Breast epithelium (tissue), 4 donors: ENCODE results near the gene EIPR1. TPM values are rescaled to one million over a fixed set of nuclear protein-coding genes. Genes with fewer than 3 reads are reported as not detected.

ENCODE experiments used
- DNase-seq, 2 donors: peaks; one replicate each; pipeline ENCODE4 v3.0.0-alpha.2; 2019; ENCODE audit warnings: low spot score in 2 of 2
- H3K27ac ChIP-seq, 2 donors: fragments of 200-600 bp; sonication (generic) in 1 of 2; one replicate each; pipeline ENCODE4 v1.5.1; 2016 to 2019; ENCODE audit warnings: mild to moderate bottlenecking in 1 of 2
- H3K27me3 ChIP-seq, 2 donors: fragments of 200-600 bp; sonication (generic) in 1 of 2; one replicate each; pipeline versions ENCODE4 v1.5.1 to v1.6.0; 2017 to 2019; ENCODE audit warnings: control low read depth in 1 of 2, mild to moderate bottlenecking in 1 of 2
- H3K36me3 ChIP-seq: fragments of 200-600 bp; one replicate; pipeline ENCODE4 v1.5.1; 2019
- H3K4me1 ChIP-seq, 2 donors: fragments of 200-600 bp; sonication (generic); one replicate each; pipeline ENCODE4 v1.5.1; 2016 to 2019; ENCODE audit warnings: control low read depth in 1 of 2
- H3K4me3 ChIP-seq, 3 donors: fragments of 200-600 bp; sonication (generic); 1 replicate in 2 of 3; 2 replicates in 1 of 3; pipeline ENCODE4 v1.5.1; 2016 to 2019; ENCODE audit warnings: mild to moderate bottlenecking in 3 of 3, moderate library complexity in 2 of 3
- H3K9me3 ChIP-seq, 2 donors: fragments of 200-600 bp; sonication (generic) in 1 of 2; one replicate each; pipeline ENCODE4 v1.5.1; 2016 to 2019; ENCODE audit warnings: control low read depth in 1 of 2
- CTCF ChIP-seq, 3 donors: fragments of 450-650 bp; IDR thresholded peaks; one replicate each; pipeline ENCODE4 v1.5.1; 2016 to 2017; ENCODE audit warnings: antibody characterized with exemption in 3 of 3, mild to moderate bottlenecking in 3 of 3, moderate library complexity in 3 of 3
- POLR2A ChIP-seq: fragments of 450-650 bp; IDR thresholded peaks from one replicate; pipeline ENCODE4 v1.6.1; 2016; ENCODE audit warnings: antibody characterized with exemption, mild to moderate bottlenecking, moderate library complexity
- POLR2AphosphoS5 ChIP-seq, 3 donors: sonication (generic); formaldehyde crosslinking; IDR thresholded peaks; one replicate each; pipeline ENCODE4 v1.6.1; 2017; ENCODE audit warnings: antibody characterized with exemption in 3 of 3
- intact Hi-C: fragments of 100-400 bp; cut with DNase I; formaldehyde crosslinking; loops from one replicate; pipeline ENCODE4 v1.15.1; 2023; ENCODE audit warnings: low total_unique reads
- total RNA-seq, 3 donors: library from RNA; depleted of rRNA; stranded (reverse); fragments of >200 nt; gene quantifications; one replicate each; pipeline ENCODE4 v1.1.0, GENCODE V29; 2016

The EIPR1 gene
- total RNA-seq, 3 donors from 2014 or later, result 12.8 to 31.0 (median 23.3) TPM

GRCh38 chr2:3420076-3420768 is 42.6 kb upstream of the EIPR1 start:
- Histone ChIP-seq H3K36me3 (peaks cover 5% of the 10 kb centered on the region), H3K27ac (no peak overlapping the region), H3K27me3 (no peaks in the 10 kb centered on the region), H3K4me1 (no peaks in the 10 kb centered on the region), H3K4me3 (no peak overlapping the region), H3K9me3 (no peaks in the 10 kb centered on the region)
- TF ChIP-seq CTCF (IDR thresholded peaks at IDR 0.05) (no peak), POLR2AphosphoS5 (IDR thresholded peaks at IDR 0.05) (no peak), POLR2A (no peak)
- intact Hi-C loops, result no loop called here
- DNase-seq, result no peak

GRCh38 chr2:3418766-3419404 is 41.3 kb upstream of the EIPR1 start:
- H3K27me3 ChIP-seq, result no peaks in the 10 kb centered on the region
- no peaks in the 10 kb centered on the region for H3K9me3 ChIP-seq
- DNase-seq, result no peak
- no peak overlapping the region for H3K4me3 ChIP-seq
- TF ChIP-seq POLR2AphosphoS5 (IDR thresholded peaks at IDR 0.05) (no peak), CTCF (IDR thresholded peaks at IDR 0.05) (no peak), POLR2A (no peak)
- no peak overlapping the region for H3K27ac ChIP-seq
- H3K36me3 ChIP-seq, result peaks cover 10% of the 10 kb centered on the region
- intact Hi-C loops, result no loop called here
- no peaks in the 10 kb centered on the region for H3K4me1 ChIP-seq

GRCh38 chr2:3414133-3414860 is 36.7 kb upstream of the EIPR1 start:
- no peak for DNase-seq
- H3K36me3 ChIP-seq, result peaks cover 10% of the 10 kb centered on the region
- no peak overlapping the region for H3K27ac ChIP-seq
- H3K9me3 ChIP-seq, result no peaks in the 10 kb centered on the region
- no peak overlapping the region for H3K4me3 ChIP-seq
- intact Hi-C loops, result no loop called here
- H3K27me3 ChIP-seq, result no peaks in the 10 kb centered on the region
- H3K4me1 ChIP-seq, result no peaks in the 10 kb centered on the region
- no peak for TF ChIP-seq CTCF (IDR thresholded peaks at IDR 0.05)
- no peak for TF ChIP-seq POLR2A
- TF ChIP-seq POLR2AphosphoS5 (IDR thresholded peaks at IDR 0.05), result no peak

GRCh38 chr2:3413697-3414096 is 36.1 kb upstream of the EIPR1 start:
- H3K36me3 ChIP-seq, result peaks cover 9% of the 10 kb centered on the region
- no peak overlapping the region for H3K4me3 ChIP-seq
- no peaks in the 10 kb centered on the region for H3K27me3 ChIP-seq
- no peak for DNase-seq
- H3K4me1 ChIP-seq, result no peaks in the 10 kb centered on the region
- no peaks in the 10 kb centered on the region for H3K9me3 ChIP-seq
- intact Hi-C loops, result no loop called here
- H3K27ac ChIP-seq, result no peak overlapping the region
- TF ChIP-seq CTCF (IDR thresholded peaks at IDR 0.05), result no peak
- no peak for TF ChIP-seq POLR2AphosphoS5 (IDR thresholded peaks at IDR 0.05)
- TF ChIP-seq POLR2A, result no peak

GRCh38 chr2:3411103-3411502 is 33.5 kb upstream of the EIPR1 start:
- H3K27me3 ChIP-seq, result no peaks in the 10 kb centered on the region
- TF ChIP-seq POLR2A, result no peak
- TF ChIP-seq POLR2AphosphoS5 (IDR thresholded peaks at IDR 0.05), result no peak
- TF ChIP-seq CTCF (IDR thresholded peaks at IDR 0.05), result no peak
- H3K27ac ChIP-seq, result no peak overlapping the region
- intact Hi-C loops, result no loop called here
- H3K36me3 ChIP-seq, result peaks cover 6% of the 10 kb centered on the region
- no peaks in the 10 kb centered on the region for H3K4me1 ChIP-seq
- no peak overlapping the region for H3K4me3 ChIP-seq
- DNase-seq, result no peak
- H3K9me3 ChIP-seq, result no peaks in the 10 kb centered on the region
